HG03575 (cell line): ENCODE results near the gene AGPS.

Source experiments
- ATAC-seq: cut with Tn5 transposase; IDR thresholded peaks from one replicate; pipeline ENCODE4 v1.9.1; 2021; ENCODE audit not compliant: unreplicated experiment, insufficient number of reproducible peaks, low FRiP score; ENCODE audit errors: extremely low read depth

AGPS gene

DNA sequence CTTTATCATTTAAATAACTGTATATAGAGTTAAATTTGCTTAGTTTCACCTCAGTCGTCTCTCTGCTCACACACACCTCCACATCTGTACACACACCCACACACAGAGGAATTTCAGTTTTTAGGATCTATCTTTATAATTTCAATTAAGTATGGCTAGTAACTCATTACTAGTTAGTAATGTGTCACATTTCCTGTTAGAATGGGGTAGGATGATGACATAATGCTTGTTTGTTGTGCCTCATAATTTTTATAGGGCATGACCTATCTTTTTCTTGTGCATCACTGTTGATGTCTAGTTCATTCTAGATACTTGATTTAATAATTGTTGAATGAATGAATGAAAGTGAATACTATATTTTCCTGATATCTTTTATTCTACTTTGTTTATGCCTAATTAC lies 108.6 kb downstream of the AGPS start:
- no peak for ATAC-seq

DNA sequence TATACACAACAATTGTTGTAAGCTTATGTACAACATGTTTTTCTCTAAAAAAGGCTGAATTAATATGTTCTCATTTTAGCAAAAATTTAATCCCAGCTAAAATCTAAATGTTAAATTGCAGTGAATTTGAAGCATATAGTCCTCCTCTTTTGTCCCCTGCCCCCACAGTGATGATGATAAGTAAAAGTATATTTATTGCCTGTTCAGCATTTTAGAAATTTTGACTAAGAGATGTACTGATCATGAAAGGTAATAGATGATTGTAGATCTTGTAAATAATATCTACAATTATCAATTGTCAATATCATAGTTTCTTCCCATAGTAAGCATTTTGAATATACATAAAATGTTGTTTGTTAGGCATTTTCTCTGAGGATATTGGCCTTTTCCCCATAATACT lies 113.9 kb downstream of the AGPS start:
- ATAC-seq: no peak

DNA sequence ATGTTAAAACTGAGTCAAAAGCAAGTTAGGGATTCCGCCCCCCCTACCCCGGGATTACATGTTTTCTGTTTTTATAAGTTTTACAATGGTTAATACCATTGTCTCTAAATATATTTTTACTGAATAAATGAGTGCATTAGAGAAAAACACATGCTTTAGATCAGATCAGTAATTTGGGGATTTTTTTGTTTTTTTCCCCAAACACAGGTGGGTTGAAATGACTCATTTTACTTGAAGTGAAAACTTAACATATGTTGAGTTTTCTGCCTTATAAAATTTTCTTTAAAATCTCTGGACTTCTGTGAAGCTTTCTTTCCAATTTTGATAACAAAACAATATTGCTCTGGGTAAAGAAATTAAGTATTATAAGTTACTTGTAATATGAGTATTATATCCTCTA lies 114.4 kb downstream of the AGPS start:
- no peak for ATAC-seq

DNA sequence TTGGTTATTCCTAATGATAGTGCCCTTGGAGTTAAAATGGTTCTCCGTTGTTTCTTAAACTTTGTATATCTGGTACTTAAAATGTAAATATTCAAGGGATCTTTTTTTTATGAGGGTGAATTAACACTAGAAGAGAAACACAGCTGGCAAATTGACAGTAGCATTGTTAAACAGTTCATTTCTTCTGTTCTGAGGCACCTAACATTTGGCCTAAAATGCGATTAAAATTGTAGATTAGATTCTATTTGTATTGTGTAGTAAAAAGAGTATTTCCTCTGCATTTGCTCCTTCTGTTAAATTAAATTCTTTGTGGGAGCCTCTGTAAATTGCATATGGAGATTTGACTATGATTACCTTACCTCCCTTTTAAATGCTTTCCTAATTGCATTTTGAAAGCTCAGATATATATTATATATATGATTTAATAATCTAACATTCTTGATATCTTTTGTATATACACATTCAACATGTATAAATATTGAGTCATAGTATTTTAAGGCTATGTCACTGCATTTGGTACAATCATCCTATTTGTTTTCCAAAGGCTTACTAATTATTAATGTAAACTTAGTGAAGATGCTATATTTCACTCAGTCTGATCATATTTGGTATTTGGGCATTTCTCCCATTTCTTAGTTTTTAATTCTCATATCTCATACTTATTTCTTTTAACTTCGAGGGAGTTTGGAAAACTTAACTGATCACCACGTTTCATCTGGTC lies 124.4 kb downstream of the AGPS start:
- ATAC-seq: no peak

DNA sequence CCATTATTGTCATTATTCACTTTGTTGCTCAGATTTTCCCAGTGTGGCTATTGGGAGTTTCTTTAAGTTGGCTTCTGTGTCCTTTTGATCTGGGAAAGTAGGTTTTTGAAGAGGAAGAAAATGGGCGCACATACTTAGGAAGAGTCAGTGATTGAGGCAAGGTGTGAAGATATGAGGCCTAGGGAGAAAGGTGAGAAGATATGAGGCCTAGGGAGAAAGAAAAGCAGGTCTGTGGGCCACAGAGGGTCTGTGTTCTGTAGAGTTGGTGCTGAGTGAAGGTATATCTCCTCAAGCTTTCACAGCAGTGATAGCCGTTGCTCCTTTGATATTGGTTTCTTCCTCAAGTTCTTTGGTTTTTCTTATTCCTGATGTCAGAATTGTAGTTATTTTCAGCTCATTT lies 126.2 kb downstream of the AGPS start:
- ATAC-seq: no peak

DNA sequence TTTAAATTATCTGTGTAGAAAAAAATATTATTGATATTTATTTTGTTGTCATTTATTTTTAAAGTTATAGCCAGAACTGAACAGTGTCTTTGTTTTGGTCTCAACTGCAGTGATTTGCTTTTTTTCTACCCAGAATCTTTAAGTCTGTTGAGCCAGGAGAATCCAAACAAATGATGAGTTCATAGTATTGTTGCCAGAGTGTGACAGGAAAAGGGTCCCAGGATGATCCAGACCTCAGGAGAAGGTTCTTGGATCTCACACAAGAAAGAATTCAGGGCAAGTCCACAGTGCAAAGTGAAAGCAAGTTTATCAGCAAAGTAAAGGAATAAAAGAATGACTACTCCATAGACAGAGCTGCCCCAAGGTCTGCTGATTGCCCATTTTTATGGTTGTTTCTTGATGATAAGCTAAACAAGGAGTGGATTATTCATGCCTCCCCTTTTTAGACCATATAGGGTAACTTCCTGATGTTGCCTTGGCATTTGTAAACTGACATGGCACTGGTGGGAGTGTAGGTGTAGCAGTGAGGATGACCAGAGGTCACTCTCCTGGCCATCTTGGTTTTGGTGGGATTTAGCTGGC lies 127.1 kb downstream of the AGPS start:
- ATAC-seq: no peak

DNA sequence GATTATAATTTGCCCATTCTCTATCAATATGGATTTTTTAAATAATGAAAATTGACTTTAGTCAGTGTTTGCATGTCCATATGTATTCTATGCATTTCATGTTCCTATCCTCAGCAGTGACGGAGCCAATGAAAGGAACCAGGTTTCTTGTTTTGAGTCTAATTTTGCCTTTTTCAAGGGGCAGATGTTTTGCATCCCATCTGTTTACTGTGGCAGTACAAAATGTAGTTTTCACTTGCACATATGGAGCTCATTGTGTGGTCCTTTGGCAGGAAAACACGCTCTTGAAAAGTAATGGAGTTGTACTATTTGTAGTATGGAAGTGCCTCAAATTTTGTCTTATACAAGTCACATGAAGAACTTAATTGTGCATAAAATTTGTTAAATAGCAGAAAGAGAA lies 127.8 kb downstream of the AGPS start:
- ATAC-seq: no peak

DNA sequence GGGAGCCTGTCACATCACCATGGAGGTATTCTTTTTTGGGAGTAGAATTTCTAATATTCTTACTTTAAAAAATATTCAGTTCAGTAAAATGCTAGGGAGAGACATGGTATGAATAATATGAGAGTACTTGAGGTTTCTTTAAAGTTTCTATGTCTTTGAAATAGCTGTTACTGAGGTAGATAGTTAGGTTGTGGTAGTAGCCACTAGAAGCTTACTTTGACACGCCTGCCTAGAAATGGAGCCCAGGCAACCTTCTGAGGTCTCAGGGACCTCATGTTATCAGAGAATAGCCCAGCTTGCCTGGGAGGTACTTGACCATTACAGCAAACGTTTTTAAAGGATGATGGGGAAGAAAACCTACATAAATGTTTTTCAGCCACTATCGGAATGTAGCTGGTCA lies 131.2 kb downstream of the AGPS start:
- ATAC-seq: no peak

DNA sequence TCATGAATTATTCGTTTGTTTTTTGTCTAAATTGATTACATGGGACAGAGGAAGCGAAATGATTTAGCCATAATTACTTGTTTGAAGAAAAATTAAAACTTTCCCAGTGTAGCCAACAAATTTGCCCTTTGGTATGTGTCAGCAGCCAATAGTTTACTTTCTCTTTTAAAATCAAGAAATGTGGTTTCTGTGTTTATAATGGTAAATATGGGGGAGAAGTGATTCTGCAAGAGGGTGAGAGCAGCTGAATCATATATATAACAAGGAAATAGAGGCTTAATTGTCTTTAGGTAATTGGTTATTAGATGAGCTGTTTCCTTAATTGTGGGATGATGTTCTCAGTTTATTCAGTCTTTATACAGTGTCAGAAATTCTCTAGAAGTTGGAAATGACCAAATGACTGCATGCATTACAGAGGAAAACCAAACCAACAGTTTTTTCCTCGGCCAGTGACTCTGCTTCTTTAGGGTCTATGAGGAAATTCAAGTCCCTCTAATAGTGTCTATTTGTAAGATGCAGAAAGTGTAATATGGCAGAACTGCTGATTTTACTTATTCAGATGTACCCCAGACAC lies 132.9 kb downstream of the AGPS start:
- ATAC-seq: no peak

DNA sequence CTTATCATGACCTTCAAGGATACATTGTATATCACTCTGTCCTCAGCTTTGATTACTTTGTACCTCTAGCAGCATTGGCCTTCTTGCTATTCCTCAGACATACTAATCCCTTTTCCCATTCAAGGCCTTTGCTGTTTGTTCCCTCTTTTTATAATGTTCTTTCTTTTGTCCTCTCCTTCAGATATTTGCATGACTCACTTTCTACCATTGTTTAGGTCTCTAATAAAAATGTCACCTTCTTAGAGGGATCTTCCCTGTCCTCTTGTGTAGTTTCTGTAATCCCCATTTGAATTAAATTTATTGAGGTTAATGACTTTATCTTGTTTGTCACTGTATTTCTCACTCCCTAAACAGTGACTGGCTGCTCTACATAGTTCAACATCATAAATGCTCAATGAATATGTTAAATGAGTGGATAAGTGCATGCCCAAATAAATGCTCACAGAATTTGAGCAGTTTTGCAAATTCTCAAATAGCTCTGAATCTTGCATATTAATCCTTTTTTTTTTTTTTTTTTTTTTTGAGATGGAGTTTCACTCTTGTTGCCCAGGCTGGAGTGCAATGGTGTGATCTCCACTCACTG lies 135.9 kb downstream of the AGPS start:
- ATAC-seq: no peak

DNA sequence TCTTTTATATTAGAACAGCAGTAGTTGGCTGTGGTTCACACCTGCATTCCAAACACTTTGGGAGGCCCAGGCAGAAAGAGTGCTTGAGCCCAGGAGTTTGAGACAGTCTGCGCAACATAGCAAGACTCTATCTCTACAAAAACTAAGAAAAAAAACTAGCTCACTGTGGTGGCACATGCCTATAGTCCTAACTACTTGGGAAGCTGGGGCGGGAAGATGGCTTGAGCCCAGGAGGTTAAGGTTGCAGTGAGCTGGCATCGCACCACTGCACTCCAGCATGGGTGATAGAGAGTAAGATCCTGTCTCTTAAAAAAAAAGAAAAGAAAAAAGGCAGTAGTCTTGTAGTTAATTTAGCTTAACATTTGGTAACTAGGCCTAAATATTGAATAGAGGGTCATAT lies 136.6 kb downstream of the AGPS start:
- ATAC-seq: no peak

DNA sequence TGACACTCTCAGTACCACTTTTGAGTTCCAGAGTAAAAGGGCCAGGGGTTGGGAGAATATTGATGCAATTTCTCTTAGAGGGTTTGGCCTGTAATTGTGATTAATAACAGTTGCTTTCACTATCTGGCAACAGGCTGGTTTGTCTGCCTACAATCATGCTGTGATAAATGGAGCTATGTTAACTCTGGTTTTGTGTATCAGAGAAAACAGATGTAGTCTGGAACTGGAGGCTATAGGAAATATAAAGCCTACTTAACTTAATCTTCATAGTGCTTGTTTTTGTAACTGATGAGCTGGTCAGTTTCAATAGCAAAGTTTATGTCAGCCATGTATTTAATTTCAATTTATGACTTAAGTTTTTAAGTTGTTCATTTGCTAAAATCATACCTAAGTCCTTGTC lies 138.0 kb downstream of the AGPS start:
- ATAC-seq: no peak

DNA sequence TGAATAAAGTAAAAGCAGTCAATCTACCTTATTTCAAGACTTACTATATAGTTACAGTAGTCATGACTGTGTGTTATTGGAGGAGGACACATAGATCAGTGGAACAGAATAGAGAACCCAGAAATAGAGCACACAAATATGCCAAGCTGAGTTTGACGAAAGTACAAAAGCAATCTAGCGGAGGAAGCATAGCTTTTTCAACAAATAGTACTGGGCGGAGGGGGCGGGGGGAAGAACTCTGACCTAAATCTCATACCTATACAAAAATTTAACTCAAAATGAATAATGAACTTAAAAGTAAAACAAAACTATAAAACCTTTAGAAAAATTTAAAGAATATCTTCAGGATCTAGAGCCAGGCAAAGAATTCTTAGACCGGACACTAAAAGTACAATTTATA lies 139.1 kb downstream of the AGPS start:
- ATAC-seq: no peak

DNA sequence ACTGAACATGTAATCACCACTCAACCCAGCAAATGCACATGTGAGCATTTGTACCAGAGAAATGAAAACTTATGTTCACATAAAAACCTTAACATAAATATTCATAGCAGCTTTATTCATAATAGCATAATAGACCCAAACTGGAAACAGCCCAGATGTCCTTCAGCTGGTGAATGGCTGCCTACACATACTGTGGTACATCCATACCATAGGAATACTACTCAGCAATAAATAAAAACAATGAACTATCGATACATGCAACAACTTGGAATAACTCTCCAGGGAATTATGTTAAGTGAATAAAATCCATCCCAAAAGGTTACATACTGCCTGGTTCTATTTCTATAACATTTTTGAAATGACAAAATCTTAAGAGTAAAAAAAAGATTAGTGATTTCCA lies 140.0 kb downstream of the AGPS start:
- ATAC-seq: no peak

DNA sequence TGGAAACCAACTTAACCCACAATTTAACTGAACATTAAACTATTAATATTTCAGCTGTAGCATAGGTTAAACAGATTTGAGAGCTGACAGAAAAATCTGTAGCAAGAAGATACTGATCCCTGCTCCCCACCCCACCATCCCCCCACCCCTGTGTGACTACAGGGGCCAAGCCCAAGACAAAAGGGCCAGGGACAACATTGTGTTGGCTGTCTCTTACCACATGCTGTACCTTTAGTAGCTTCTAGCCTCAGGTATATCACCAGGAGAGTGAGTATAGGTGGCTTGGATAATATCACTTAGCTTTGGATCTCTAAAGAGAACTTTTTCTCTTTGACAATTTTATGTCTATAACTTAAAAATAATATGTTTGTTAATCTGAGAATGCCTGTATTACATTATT lies 140.7 kb downstream of the AGPS start:
- no peak for ATAC-seq

DNA sequence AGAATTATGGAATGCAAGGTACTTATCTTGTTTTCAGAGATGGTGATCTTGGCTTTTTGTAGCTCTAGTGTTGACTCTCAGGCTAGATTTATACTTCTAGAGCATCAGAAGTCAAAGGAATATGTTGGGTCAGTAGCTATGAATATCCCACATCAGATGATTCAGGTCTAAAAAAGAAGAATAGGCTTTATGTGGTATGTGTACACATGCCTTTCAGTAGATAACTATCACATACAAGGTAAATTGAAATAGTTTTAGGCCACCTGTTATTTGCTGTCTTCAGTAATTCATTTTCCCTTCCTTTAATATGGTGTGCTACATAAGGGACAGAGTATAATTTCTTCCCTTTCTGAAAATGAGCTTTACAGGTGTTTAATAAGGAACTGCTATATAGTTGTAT lies 142.4 kb downstream of the AGPS start:
- no peak for ATAC-seq

DNA sequence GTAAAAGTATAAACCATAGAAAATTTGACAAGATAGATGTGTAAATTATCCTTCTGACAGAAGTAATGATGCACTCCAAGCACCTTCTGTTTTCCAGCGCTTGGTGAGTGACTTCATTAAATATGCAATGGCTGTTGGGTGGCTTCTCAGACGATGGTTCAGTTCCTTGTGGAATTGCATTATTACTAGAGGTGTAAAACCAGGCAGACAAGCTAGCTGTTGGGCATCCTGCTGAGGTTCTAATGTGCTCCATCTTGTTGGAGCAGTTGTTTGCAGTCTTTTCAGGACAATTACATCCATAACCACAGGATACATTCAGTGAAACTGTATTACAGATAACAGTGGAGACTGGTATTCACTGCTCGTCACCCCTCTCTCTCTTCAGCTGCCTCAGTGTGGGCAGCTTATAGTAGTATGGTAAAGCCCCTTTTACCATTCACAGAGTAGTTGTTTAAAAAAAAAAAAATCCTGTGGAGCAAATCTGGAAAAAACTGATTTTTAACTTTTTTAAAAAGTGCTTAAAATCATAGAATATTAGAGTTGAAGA lies 143.5 kb downstream of the AGPS start:
- no peak for ATAC-seq

DNA sequence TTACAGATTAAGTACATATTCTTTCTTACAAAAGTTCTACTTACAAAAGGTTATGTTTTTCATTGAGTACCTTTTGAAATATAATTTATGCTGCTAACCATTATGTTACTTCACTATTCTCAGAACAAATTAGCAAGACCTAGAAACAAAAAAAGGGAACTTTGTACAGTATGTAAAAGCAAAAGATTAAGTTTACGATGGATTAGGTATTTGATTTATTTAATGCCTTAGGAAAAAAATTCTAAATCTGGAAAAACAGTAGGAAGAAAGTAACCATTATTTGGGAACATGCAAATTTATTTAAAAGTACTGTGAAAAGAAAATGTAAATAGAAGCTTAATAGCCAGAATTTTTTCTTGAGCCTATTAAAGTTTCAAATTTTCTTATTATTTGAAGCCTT lies 144.6 kb downstream of the AGPS start:
- no peak for ATAC-seq

DNA sequence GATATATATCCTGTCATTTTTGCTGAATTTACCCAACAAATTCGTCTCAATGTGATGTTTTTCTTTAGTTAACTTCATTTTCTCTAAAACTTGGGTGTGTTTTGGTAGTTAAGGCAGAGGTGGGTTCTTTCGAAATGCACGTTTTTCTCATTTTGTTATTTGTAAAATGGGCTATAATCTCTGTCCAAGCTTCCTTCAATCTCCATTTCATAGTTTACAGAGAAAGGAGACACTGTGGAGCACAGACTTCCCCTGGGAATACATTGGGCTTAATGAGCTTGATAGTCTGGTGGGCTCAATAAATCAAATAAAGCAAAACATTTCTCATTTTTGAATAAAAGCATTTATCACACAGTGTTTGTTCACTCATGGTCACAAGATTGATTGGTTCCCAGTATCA lies 145.1 kb downstream of the AGPS start:
- no peak for ATAC-seq

DNA sequence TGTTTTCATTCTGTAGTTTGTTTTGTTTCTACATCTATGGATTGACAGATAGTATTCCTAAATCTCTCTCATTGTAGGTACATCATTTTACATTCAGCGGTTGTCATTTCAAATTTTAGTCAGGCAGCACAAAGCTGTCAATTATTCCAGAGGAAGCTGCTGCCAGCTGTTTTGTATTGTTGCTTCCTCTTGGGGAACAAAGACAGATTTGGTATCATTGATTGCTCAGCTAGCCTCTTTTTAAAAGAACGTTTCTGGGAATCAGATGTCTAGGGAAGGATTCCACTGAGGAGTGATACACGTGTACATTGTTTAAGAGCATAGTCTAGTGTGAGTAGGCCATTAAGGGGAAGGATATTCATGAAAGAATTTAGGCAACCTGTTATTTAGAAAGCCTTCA lies 145.8 kb downstream of the AGPS start:
- ATAC-seq: no peak
